HEK293 (cell line): ENCODE measurements around the gene PDE6H.

Experiments
- CTCF ChIP-seq: fragments of 450-650 bp; formaldehyde crosslinking; IDR thresholded peaks from 2 replicates; pipeline ENCODE4 v1.5.1; 2016; ENCODE audit warnings: missing biosample characterization, missing genetic modification characterization
- ZNF768 ChIP-seq: fragments of 450-650 bp; formaldehyde crosslinking; IDR thresholded peaks from 2 replicates; pipeline ENCODE4 v1.5.1; 2018; ENCODE audit warnings: missing biosample characterization, mild to moderate bottlenecking, missing genetic modification characterization

- TF ChIP-seq CTCF (tag by site-specific recombination), result no peak
- no peak for TF ChIP-seq ZNF768 (tag by site-specific recombination)
These were observed 42.5 kb upstream of the PDE6H start for GRCh38 chr12:14930299-14930698.
